Esophagus (tissue), 2 donors: Measurements from ENCODE around the gene STEAP3. TPM values are rescaled to one million over a fixed set of nuclear protein-coding genes. Genes with fewer than 3 reads are reported as not detected.

ENCODE experiments used
- H3K27ac ChIP-seq, 2 donors: one replicate each; pipeline ENCODE4 v1.5.1; 2013; ENCODE audit warnings: low read depth in 2 of 2, mild to moderate bottlenecking in 2 of 2, inconsistent platforms in 1 of 2, low read length in 1 of 2, moderate library complexity in 1 of 2
- H3K27me3 ChIP-seq, 2 donors: one replicate each; pipeline ENCODE4 v1.6.1; 2013; ENCODE audit warnings: low read length in 2 of 2, control low read depth in 1 of 2, mild to moderate bottlenecking in 1 of 2; ENCODE audit not compliant: insufficient read depth in 2 of 2, control insufficient read depth in 1 of 2
- H3K36me3 ChIP-seq, 2 donors: one replicate each; pipeline ENCODE4 v1.6.1; 2013; ENCODE audit warnings: low read length in 1 of 2; ENCODE audit not compliant: control insufficient read depth in 2 of 2, insufficient read depth in 2 of 2
- H3K4me1 ChIP-seq, 2 donors: one replicate each; pipeline ENCODE4 v1.6.1; 2013; ENCODE audit warnings: low read length in 1 of 2; ENCODE audit not compliant: control insufficient read depth in 2 of 2, insufficient read depth in 2 of 2
- H3K4me3 ChIP-seq, 2 donors: one replicate each; pipeline ENCODE4 v1.5.1; 2013; ENCODE audit warnings: low read length in 2 of 2, mild to moderate bottlenecking in 2 of 2, low read depth in 1 of 2, moderate library complexity in 1 of 2
- H3K9me3 ChIP-seq, 2 donors: one replicate each; pipeline ENCODE4 v1.6.1; 2013; ENCODE audit warnings: mild to moderate bottlenecking in 2 of 2, low read depth in 1 of 2, low read length in 1 of 2, moderate library complexity in 1 of 2; ENCODE audit not compliant: control insufficient read depth in 2 of 2, insufficient read depth in 1 of 2
- WGBS, 2 donors: extraction: QIAGEN DNeasy Blood & Tissue Kit; methylation state at CpG; one replicate each; pipeline ENCODE4 v1.1.7; 2013; 5-methylcytosine and 5-hydroxymethylcytosine counted together
- polyA plus RNA-seq, 2 donors: library from polyadenylated mRNA; stranded (reverse); fragments of 200-250 nt; gene quantifications; one replicate each; pipeline ENCODE4 v1.2.3, GENCODE V29; 2013
- donor health status: healthy with polysubstance abuse.
- donor health status: Bipolar disorder and iron deficiency.

Gene STEAP3
- polyA plus RNA-seq, 2 donors: 9.6 to 10.5 TPM

DNA sequence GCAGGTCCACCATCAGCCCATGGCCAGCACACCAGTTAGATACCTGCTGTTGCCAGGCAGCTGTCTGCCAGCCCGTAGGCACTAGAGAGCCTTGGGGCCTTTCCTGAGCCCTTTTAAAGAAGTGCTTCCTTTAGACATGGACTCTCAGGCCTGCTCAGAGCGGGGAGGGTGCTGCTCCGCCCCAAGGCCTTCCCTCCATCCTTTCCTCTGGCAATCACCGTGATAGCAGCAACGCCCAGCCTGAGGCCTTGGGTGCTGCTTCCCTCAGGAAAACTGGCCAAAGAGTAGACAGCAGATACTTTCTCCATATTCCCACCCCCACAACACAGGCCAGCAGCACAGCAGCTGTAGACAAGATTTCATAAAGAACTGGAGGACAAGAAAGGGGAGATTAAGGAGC is 42.7 kb upstream of the STEAP3 start:
- no peaks in the 10 kb centered on the region for H3K9me3 ChIP-seq
- H3K27ac ChIP-seq: no peak overlapping the region
- H3K27me3 ChIP-seq: no peaks in the 10 kb centered on the region
- H3K4me3 ChIP-seq: no peak overlapping the region
- peaks cover 0 to 2% of the 10 kb centered on the region in 2 donors for H3K4me1 ChIP-seq
- H3K36me3 ChIP-seq: no peaks in the 10 kb centered on the region
- 71% methylated on average over 5 of the region's 5 CpGs for whole genome bisulfite sequencing, 2 donors

DNA sequence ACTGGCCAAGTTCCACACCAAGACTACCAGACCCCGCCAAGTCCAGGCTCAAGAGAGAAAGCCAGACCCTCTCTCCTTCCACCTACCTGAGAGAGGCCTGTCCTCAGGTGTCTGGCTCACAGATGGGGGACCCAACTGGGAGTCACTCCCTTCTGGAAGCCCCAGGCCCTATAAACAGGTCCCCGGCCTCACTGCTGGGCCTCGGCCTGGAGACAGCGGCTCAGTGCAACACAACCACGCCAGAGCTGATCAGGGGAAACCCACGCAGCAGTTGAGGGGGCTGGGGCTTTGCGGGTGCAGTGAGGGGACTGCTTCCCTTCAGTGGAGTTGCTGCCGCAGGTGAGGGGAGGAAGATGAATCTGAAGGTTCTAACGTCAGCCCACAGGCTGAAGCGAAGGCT is 42.2 kb upstream of the STEAP3 start:
- peaks cover 0 to 2% of the 10 kb centered on the region in 2 donors for H3K4me1 ChIP-seq
- no peak overlapping the region for H3K4me3 ChIP-seq
- 87 to 88% methylated on average over 10 of the region's 10 CpGs for WGBS, 2 donors
- no peaks in the 10 kb centered on the region for H3K9me3 ChIP-seq
- H3K36me3 ChIP-seq: no peaks in the 10 kb centered on the region
- H3K27me3 ChIP-seq: no peaks in the 10 kb centered on the region
- no peak overlapping the region for H3K27ac ChIP-seq

DNA sequence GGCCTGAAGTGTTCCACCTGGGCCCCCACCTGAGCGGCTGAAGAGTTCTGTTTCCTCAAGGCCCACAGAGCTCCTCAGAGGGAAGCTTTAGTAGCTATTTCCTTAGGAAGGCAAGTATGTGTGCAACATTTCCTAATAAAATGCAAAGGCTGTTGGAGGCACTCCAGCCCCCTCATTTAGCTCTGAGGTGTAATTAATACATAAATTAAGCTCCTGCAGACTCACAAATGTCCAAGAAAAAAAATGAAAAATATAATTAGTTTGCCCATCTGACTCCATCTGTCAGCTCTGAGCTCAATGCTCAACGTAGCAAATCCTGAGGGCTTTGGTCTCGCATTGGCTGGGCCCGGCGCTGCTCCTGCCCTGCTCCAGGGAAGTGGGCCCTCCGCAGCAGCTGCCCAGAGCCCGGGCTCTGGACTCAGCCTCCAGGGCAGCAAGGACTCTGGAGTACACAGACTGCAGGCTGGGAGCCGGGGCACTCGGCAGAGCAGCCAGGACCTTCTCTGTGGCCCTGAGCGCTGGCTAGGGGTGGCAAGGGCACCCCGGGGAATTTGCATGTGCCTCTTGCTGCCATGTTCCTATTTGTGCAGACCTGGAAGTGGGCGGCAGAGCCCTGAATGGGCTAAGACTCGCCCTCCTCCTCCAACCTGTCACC is 41.7 kb upstream of the STEAP3 start:
- H3K4me1 ChIP-seq: peaks cover 0 to 2% of the 10 kb centered on the region in 2 donors
- H3K27me3 ChIP-seq: no peaks in the 10 kb centered on the region
- H3K9me3 ChIP-seq: no peaks in the 10 kb centered on the region
- 90 to 91% methylated on average over 13 of the region's 13 CpGs for WGBS, 2 donors
- no peak overlapping the region for H3K4me3 ChIP-seq
- H3K27ac ChIP-seq: no peak overlapping the region
- no peaks in the 10 kb centered on the region for H3K36me3 ChIP-seq

DNA sequence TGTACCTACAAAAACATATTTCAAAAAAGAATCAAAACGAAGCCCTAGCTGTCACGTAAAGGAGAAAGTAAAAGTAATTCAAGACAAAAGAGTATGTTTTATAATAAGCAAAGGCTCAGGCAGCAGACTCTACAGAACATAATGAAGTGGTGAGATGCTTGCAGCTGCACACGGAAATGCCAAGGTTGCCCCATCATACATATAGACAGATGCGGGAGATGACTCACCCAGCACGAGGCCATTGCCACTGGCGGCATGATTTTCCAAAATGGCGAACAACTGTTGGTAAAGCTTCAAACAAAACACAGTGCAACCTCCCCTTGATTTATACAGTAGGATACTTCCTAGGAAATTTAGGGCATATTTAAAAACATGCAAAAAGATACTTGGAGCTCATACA is 39.1 kb upstream of the STEAP3 start:
- Histone ChIP-seq H3K9me3 (no peaks in the 10 kb centered on the region), H3K4me3 (no peak overlapping the region), H3K27ac (no peak overlapping the region), H3K36me3 (no peaks in the 10 kb centered on the region), H3K27me3 (no peaks in the 10 kb centered on the region), H3K4me1 (no peaks in the 10 kb centered on the region)
- WGBS, 2 donors: 88 to 90% methylated on average over 7 of the region's 7 CpGs

DNA sequence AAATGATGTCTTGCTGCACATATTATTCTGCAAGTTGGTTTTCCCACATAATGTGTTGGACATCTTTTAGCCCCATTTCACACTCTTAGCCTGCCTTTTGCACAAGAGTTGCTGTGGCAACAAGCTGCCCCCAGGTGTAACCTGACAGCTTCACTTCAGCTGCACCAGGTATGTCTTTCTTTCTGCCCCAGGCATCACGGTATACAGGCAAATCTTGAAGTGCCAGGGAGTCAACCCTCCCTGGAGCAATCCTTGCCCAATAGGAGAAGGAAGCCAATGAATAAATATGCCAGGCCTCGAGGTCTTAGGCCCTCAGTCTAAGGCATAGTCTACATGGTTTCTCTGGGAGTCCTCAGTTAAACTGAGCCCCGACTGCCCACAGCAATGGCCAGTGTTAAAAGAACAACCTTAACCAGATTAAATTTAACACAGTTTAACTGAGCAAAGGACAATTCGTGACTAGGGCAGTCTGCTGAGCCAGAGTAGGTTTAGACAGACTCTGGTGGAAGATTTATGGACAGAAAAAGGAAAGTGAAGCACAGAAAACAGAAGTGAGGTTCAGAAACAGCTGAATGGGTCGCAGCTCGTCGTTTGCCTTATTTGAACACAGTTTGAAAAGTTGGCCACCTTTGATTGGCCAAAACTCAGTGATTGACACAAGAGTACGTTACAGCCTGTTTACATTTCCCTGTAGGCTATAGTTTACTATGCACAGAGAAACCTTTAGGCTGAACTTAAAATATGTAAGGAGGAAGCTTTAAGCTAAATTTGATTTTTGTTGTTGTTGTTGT is 33.1 kb upstream of the STEAP3 start:
- Histone ChIP-seq H3K36me3 (no peaks in the 10 kb centered on the region), H3K27ac (no peak overlapping the region), H3K27me3 (no peaks in the 10 kb centered on the region), H3K9me3 (no peaks in the 10 kb centered on the region), H3K4me1 (no peaks in the 10 kb centered on the region), H3K4me3 (no peak overlapping the region)
- 59 to 62% methylated on average over 8 of the region's 8 CpGs for WGBS, 2 donors

DNA sequence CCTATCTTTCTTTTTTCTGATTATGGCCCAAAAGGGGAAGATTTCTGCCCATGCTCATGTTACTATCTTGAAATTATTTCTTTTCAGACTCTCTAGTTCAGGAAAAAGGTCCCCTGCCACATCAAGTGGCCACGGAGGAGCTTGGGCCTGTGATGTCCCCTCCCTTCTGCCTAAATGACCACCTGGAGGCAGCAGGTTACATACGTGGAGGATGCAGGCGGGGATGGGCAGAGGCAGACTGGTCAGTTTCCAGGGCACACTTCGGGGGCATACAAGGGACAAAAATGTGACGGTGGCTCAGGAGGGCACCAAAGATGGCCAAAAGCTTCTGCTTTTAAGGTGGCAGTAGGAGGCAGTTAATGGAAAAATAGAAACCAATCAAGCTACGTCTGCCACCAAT is 30.7 kb upstream of the STEAP3 start:
- H3K4me1 ChIP-seq: no peaks in the 10 kb centered on the region
- H3K36me3 ChIP-seq: no peaks in the 10 kb centered on the region
- WGBS, 2 donors: 75 to 87% methylated on average over 6 of the region's 6 CpGs
- no peaks in the 10 kb centered on the region for H3K27me3 ChIP-seq
- H3K4me3 ChIP-seq: no peak overlapping the region
- H3K27ac ChIP-seq: no peak overlapping the region
- H3K9me3 ChIP-seq: no peaks in the 10 kb centered on the region

DNA sequence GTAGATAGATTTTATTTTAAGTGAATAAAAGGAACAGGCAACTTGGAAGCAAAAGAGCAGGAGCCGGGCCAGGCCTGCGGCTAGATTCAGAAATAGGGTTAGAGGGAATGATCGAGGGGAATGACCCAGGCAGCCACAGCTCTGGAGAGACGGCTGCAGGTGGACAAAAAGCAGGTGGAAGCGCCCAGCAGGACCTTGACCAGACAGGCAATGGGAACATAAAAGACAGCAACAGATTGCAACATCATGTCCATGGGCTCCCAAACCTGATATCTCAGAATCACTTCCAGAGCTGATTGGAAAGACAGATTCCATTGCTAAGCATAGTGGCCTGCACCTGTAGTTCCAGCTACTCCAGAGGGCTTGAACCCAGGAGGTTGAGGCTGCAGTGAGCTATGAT is 28.6 kb upstream of the STEAP3 start:
- 85 to 89% methylated on average over 5 of the region's 5 CpGs for WGBS, 2 donors
- H3K27me3 ChIP-seq: no peaks in the 10 kb centered on the region

DNA sequence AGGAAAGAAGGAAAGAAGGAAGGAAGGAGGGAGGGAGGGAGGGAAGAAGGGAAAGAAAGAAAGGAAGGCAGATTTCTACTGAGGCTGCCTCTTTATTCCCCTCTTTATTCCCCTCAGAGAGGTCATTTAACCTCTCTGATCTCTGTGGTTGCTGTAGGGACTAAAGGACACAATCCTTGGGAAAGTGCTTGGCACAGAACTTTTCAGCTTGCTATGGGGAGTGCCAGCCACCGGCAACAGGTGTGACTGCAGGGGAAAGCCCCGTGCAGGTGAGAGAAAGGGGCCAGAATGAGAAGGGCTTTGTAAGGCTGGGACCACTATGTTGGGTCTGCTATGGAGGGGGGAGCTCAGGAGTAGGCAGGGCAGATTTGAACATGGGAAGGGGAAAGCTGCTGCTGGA is 27.7 kb upstream of the STEAP3 start:
- H3K27ac ChIP-seq: no peak overlapping the region
- WGBS, 2 donors: 24 to 34% methylated on average over 2 of the region's 2 CpGs
- H3K4me1 ChIP-seq: no peaks in the 10 kb centered on the region
- no peak overlapping the region for H3K4me3 ChIP-seq
- H3K36me3 ChIP-seq: no peaks in the 10 kb centered on the region
- H3K9me3 ChIP-seq: no peaks in the 10 kb centered on the region
- no peaks in the 10 kb centered on the region for H3K27me3 ChIP-seq

More for the DNA sequence above, 28.6 kb upstream of the STEAP3 start:
- H3K27ac ChIP-seq: no peak overlapping the region
- no peaks in the 10 kb centered on the region for H3K36me3 ChIP-seq
- no peak overlapping the region for H3K4me3 ChIP-seq
- H3K9me3 ChIP-seq: no peaks in the 10 kb centered on the region
- no peaks in the 10 kb centered on the region for H3K4me1 ChIP-seq

DNA sequence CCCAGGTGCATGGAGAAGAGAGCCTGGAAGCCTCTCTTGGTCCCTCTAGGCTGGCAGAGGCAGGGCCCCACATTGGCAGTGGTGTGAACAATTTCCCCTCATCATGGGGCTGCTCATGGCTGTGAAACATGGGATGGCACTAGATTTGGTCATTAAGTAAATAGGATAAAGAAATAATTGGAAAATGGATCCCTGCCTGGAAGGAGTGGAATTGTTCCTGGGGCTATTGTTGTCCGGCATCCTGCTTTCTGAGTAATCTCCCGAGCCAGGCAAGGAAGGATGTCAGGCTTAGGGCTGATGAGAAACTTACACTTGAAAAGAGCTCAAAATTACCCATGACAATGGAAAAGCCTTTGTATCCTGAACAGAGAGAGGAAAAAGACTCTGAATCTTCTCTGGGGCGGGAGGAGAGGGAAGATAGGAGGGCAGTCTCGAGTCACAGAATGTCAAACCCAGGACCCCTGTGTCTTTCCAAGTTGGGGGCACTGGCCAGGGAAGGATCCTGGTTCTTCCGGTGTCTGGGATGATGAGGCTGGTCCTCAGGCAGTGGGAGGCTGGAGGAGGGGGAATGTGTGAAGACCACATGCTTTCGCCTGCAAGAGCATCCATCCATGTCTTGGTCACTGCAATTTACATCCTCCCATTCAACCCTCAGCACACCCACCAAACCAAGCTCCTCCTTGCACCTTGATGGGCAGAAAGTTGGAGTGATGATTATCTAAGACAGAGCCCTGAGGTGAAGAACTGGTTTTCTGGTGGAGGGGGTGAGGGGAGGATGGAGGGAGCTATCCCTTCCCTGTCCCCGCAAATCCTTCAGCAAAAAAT is 27.1 kb upstream of the STEAP3 start:
- 52 to 64% methylated on average over 7 of the region's 7 CpGs for WGBS, 2 donors
- H3K9me3 ChIP-seq: no peaks in the 10 kb centered on the region
- no peaks in the 10 kb centered on the region for H3K4me1 ChIP-seq
- no peak overlapping the region for H3K27ac ChIP-seq
- H3K27me3 ChIP-seq: no peaks in the 10 kb centered on the region
- no peaks in the 10 kb centered on the region for H3K36me3 ChIP-seq
- H3K4me3 ChIP-seq: no peak overlapping the region
